ENCODE measurements around the gene ANKMY1. TPM values are rescaled to one million over a fixed set of nuclear protein-coding genes. Genes with fewer than 3 reads are reported as not detected.

The ANKMY1 gene
- total RNA-seq, 1 donor from 2014 or later: 13.0 TPM

DNA sequence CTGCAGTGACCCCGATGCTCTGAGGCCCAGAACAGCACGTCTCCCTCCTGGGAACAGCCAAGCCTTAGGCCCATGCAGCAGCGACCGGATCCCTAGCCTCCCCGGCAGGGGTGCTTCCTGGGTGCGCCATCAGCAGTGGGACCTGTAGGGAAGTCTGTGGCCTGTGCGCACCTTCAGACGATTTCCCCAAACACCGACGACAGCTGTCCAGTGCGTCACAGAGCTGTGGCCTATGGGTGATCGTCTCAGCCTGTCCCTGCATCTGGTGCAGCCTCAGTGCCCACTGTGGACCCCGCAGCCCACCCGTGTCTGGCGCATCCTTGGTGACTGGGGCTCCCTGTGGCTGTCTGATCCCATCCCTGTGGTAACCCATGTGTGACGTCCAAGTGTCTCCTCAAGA is 113.3 kb downstream of the ANKMY1 start:
- peaks cover under 1% of the 10 kb centered on the region for H3K4me1 Mint-ChIP-seq
- TF ChIP-seq, protein P1, sequence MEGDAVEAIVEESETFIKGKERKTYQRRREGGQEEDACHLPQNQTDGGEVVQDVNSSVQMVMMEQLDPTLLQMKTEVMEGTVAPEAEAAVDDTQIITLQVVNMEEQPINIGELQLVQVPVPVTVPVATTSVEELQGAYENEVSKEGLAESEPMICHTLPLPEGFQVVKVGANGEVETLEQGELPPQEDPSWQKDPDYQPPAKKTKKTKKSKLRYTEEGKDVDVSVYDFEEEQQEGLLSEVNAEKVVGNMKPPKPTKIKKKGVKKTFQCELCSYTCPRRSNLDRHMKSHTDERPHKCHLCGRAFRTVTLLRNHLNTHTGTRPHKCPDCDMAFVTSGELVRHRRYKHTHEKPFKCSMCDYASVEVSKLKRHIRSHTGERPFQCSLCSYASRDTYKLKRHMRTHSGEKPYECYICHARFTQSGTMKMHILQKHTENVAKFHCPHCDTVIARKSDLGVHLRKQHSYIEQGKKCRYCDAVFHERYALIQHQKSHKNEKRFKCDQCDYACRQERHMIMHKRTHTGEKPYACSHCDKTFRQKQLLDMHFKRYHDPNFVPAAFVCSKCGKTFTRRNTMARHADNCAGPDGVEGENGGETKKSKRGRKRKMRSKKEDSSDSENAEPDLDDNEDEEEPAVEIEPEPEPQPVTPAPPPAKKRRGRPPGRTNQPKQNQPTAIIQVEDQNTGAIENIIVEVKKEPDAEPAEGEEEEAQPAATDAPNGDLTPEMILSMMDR (conservative IDR thresholded peaks at IDR 0.05): no peak

DNA sequence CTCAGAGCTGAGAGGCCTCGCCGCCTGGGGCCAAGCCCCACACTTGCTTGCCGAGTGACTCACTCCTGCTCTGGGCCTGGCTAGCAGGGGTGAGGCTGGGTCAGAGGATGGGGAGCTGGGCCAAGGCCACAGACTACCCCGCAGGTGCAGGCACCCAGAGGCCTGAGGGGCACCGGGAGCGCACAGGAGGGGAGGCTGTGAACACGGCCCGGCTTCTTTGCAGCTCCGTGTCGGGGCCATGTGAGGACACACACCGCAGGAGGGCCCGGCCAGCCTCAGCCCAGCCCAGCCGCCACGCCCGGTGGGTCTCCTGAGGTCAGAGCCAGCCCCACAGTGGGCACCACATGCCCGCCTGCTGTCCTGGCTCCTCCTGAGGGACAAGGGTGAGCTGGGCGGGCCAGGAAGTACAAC is 113.9 kb downstream of the ANKMY1 start:
- no peak for DNase-seq (ENCODE audit: low read depth, low spot score)
- TF ChIP-seq, protein P1 (conservative IDR thresholded peaks at IDR 0.05): no peak
- Mint-ChIP-seq H3K27ac (ENCODE audit: unreplicated experiment) (no peak overlapping the region), H3K36me3 (ENCODE audit: low read depth) (no peaks in the 10 kb centered on the region), H3K27me3 (ENCODE audit: low read depth) (no peaks in the 10 kb centered on the region), H3K4me1 (no peaks in the 10 kb centered on the region), H3K9me3 (no peaks in the 10 kb centered on the region), H3K4me3 (no peak overlapping the region)

More for the DNA sequence above, 113.3 kb downstream of the ANKMY1 start:
- Mint-ChIP-seq H3K4me3 (peak overlapping the region; percentile 51), H3K27me3 (ENCODE audit: low read depth) (no peaks in the 10 kb centered on the region), H3K9me3 (no peaks in the 10 kb centered on the region), H3K27ac (ENCODE audit: unreplicated experiment) (no peak overlapping the region), H3K36me3 (ENCODE audit: low read depth) (no peaks in the 10 kb centered on the region)
- DNase-seq (ENCODE audit: low read depth, low spot score): no peak

DNA sequence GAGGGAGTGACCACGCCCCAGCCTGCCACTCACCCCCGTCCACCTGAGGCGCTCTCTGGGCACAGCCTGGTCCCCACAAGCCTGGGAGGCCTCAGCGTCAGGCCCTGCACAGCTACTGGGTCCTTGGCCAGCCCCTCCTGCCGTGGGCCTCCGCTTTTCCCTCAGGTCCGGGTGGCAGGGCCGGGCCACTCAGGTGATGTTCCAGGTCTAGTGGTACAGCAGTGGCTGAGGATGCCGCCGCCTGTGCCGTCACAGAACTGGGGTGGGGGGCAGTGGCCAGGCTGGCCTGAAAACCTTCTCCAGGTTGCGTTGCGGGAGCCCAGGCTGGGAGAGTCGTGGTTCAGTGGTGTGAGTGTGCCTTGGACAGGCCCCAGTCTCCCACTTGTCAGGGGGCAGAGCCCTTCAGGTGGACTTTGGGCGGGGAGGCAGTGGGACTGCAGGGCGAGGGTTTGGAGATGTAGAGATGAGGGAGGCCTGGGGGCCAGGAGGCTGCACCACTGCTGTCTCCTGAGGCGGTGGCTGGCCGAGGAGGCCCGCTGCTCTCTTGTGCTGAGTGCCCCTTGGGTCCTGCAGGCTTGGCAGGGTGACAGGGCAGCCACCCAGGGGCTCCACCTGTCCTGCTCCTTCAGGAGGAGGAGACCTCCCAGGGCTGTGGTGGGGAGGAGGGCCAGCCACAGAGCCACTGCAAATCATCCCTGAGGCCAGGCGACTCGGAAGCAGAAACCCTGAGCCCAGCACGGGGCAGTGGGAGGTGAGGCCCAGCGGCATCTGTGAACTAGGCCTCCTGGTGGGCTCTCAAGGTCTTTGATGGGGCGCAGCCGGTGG is 114.7 kb downstream of the ANKMY1 start:
- Mint-ChIP-seq H3K36me3 (ENCODE audit: low read depth) (no peaks in the 10 kb centered on the region), H3K27me3 (ENCODE audit: low read depth) (no peaks in the 10 kb centered on the region), H3K4me3 (no peak overlapping the region), H3K4me1 (peaks cover 4% of the 10 kb centered on the region), H3K9me3 (no peaks in the 10 kb centered on the region), H3K27ac (ENCODE audit: unreplicated experiment) (no peak overlapping the region)
- DNase-seq (ENCODE audit: low read depth, low spot score): no peak
- TF ChIP-seq, protein P1 (conservative IDR thresholded peaks at IDR 0.05): no peak

GRCh38 chr2:240441993-240442411 is 115.8 kb downstream of the ANKMY1 start:
- Mint-ChIP-seq H3K36me3 (ENCODE audit: low read depth) (no peaks in the 10 kb centered on the region), H3K9me3 (no peaks in the 10 kb centered on the region), H3K27ac (ENCODE audit: unreplicated experiment) (no peak overlapping the region), H3K27me3 (ENCODE audit: low read depth) (no peaks in the 10 kb centered on the region), H3K4me1 (peaks cover 9% of the 10 kb centered on the region), H3K4me3 (no peak overlapping the region)
- TF ChIP-seq, protein P1 (conservative IDR thresholded peaks at IDR 0.05): no peak
- DNase-seq (ENCODE audit: low read depth, low spot score): no peak

DNA sequence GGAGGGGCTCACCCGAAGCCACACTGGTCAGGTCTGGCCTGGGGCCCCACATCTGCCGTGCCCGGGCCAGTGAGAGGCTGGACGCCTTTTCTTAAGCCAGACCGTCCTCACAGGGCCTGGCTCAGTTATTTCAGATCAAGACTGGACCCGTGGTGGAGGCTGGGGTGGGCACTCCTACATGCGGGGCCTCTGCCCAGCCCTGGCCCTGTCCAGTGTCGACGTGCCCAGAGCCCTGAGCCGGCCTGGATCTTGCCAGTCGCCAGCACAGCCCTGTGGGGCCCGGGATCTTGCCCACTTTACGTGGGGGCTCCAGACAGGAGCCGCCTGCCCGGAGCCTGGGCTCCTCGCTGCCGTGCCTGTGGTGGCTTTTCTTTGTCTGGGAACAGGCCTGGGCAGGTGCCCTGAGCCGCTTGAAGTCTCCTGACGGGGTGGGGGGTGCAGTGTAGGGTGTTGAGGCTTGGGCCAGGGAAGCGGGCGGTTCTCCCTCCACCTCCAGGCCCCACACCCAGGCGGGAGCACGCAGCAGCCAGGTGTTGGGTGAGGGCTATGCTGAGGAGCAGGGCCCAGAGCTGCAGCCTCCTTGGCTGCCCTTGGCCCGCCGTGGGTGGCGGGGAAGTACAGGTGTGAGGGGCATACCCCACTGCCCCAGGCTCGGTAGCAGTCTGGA is 116.3 kb downstream of the ANKMY1 start:
- Mint-ChIP-seq H3K27ac (ENCODE audit: unreplicated experiment) (no peak overlapping the region), H3K36me3 (ENCODE audit: low read depth) (no peaks in the 10 kb centered on the region), H3K9me3 (no peaks in the 10 kb centered on the region), H3K4me3 (no peak overlapping the region), H3K4me1 (peaks cover 9% of the 10 kb centered on the region), H3K27me3 (ENCODE audit: low read depth) (no peaks in the 10 kb centered on the region)
- DNase-seq (ENCODE audit: low read depth, low spot score): no peak
- TF ChIP-seq, protein P1 (conservative IDR thresholded peaks at IDR 0.05): no peak

Data from neural crest cell (in vitro differentiated cells).